Activated naive CD8-positive, alpha-beta T cell treated with anti-CD3 and anti-CD28 coated beads, Interleukin-2, amount 10 ng/mL, durations not matched to agents 7 days and 5 days (primary cell): ENCODE data around the gene DNAH14. TPM values are rescaled to one million over a fixed set of nuclear protein-coding genes. Genes with fewer than 3 reads are reported as not detected.
A peak's percentile ranks its signal among the peaks of the same experiment; 100 is the strongest.
"Not testable (repeated sequence)": the region's sequence is repeated elsewhere in the genome, so short reads cannot be mapped to it uniquely, and the experiment has no call there.

Source experiments
- ATAC-seq: fragments of 150-1000 bp; cut with Tn5 transposase; one replicate; pipeline ENCODE4 v1.10.0; 2021; ENCODE audit warnings: low read depth, moderate library complexity
- POLR2A ChIA-PET: fragments of 350-600 bp; sonication (Branson Sonifier 250); formaldehyde crosslinking; loops from one replicate; lab custom pipeline; 2021; ENCODE audit warnings: antibody characterized with exemption; lab: Charles Lee
- DNase-seq: peaks from one replicate; pipeline ENCODE4 v3.0.0; 2021
- H3K27ac Mint-ChIP-seq: one replicate; pipeline ENCODE4 v1.8.0; 2022; ENCODE audit warnings: mild to moderate bottlenecking, mixed read lengths
- H3K27me3 Mint-ChIP-seq: one replicate; pipeline ENCODE4 v1.8.0; 2022; ENCODE audit warnings: mild to moderate bottlenecking, moderate library complexity, mixed read lengths
- H3K36me3 Mint-ChIP-seq: one replicate; pipeline ENCODE4 v1.8.0; 2021; ENCODE audit warnings: mild to moderate bottlenecking, mixed read lengths
- H3K4me1 Mint-ChIP-seq: one replicate; pipeline ENCODE4 v1.8.0; 2021; ENCODE audit warnings: mixed read lengths
- H3K4me3 Mint-ChIP-seq: one replicate; pipeline ENCODE4 v1.8.0; 2022; ENCODE audit warnings: mild to moderate bottlenecking, moderate library complexity, mixed read lengths
- H3K9me3 Mint-ChIP-seq: one replicate; pipeline ENCODE4 v1.8.0; 2021; ENCODE audit warnings: mixed read lengths
- total RNA-seq, 2 experiments: library from RNA; stranded (reverse); gene quantifications; one replicate each; pipeline ENCODE4 v1.2.3, GENCODE V29; 2021

Gene DNAH14
- total RNA-seq, 2 experiments from 2014 or later: not detected

- no peak for ATAC-seq
- DNase-seq: no peak
- POLR2A ChIA-PET: no interaction called here
- peaks cover 1% of the 10 kb centered on the region for H3K36me3 Mint-ChIP-seq
- H3K9me3 Mint-ChIP-seq: peaks cover 8% of the 10 kb centered on the region
- H3K4me1 Mint-ChIP-seq: no peaks in the 10 kb centered on the region
- H3K4me3 Mint-ChIP-seq: no peak overlapping the region
- H3K27me3 Mint-ChIP-seq: peaks cover 4% of the 10 kb centered on the region
- H3K27ac Mint-ChIP-seq: no peak overlapping the region
These were observed 29.3 kb upstream of the DNAH14 start for GRCh38 chr1:224900062-224900630.

DNA sequence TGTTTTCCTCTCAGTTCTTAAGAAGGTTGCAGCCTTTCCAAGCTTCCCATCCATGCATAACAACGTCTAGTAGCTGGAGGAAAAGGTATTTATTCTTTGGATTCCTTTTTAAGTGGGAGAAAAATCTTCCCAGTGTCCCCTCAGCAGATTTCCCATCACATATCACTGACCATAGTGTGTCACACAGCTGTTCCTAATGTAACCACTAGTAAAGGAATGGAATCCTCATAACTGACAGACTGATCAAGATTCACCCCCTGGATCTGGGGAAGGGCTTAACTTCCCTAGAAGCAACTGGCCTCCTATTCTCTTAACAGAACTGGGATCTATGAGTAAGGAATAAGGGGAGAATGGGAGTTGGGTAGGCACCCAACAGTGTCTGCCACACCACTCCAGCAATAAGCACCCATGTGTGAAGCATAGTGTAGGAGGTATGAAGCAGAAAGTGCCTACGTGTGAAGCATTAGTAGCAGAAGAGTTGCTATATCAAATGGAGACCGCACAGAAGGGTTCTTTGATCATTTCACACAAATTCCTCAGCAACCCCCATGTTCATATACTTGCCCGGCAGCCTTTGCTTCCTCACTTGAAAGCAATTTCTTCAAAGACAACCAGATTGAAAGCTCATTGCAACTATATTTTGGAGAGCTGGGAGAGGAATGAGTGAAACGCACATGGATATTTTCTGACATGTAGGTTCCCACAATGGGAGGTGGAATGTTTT, 28.2 kb upstream of the DNAH14 start:
- DNase-seq (no peak), ATAC-seq (no peak)
- Mint-ChIP-seq H3K4me3 (no peak overlapping the region), H3K36me3 (peaks cover 1% of the 10 kb centered on the region), H3K27me3 (peaks cover 6% of the 10 kb centered on the region), H3K4me1 (no peaks in the 10 kb centered on the region), H3K9me3 (peaks cover 7% of the 10 kb centered on the region), H3K27ac (no peak overlapping the region)
- POLR2A ChIA-PET: no interaction called here

- no peak overlapping the region for H3K4me3 Mint-ChIP-seq
- POLR2A ChIA-PET: no interaction called here
- H3K36me3 Mint-ChIP-seq: no peaks in the 10 kb centered on the region
- H3K27me3 Mint-ChIP-seq: peaks cover 9% of the 10 kb centered on the region
- no peaks in the 10 kb centered on the region for H3K9me3 Mint-ChIP-seq
- H3K27ac Mint-ChIP-seq: no peak overlapping the region
- no peak for DNase-seq
- no peak for ATAC-seq
- H3K4me1 Mint-ChIP-seq: no peaks in the 10 kb centered on the region
These were observed 25.5 kb upstream of the DNAH14 start for GRCh38 chr1:224903955-224904354.

GRCh38 chr1:224906340-224906739, 23.1 kb upstream of the DNAH14 start:
- peaks cover 8% of the 10 kb centered on the region for H3K27me3 Mint-ChIP-seq
- no peaks in the 10 kb centered on the region for H3K4me1 Mint-ChIP-seq
- no peak overlapping the region for H3K4me3 Mint-ChIP-seq
- no peaks in the 10 kb centered on the region for H3K36me3 Mint-ChIP-seq
- POLR2A ChIA-PET: interaction anchor here (0.6 kb wide), 1 partner anchor 19 kb away, joined by 4 read pairs; no protein-coding TSS in a partner anchor
- ATAC-seq: no peak
- DNase-seq: no peak
- H3K27ac Mint-ChIP-seq: no peak overlapping the region
- H3K9me3 Mint-ChIP-seq: peaks cover 6% of the 10 kb centered on the region

GRCh38 chr1:224911217-224911616, 18.3 kb upstream of the DNAH14 start:
- no peak overlapping the region for H3K27ac Mint-ChIP-seq
- ATAC-seq: no peak
- H3K4me3 Mint-ChIP-seq: no peak overlapping the region
- peaks cover 12% of the 10 kb centered on the region for H3K9me3 Mint-ChIP-seq
- H3K27me3 Mint-ChIP-seq: peaks cover 4% of the 10 kb centered on the region
- DNase-seq: no peak
- no peaks in the 10 kb centered on the region for H3K36me3 Mint-ChIP-seq
- no peaks in the 10 kb centered on the region for H3K4me1 Mint-ChIP-seq
- POLR2A ChIA-PET: no interaction called here

GRCh38 chr1:224914292-224914900, 15.1 kb upstream of the DNAH14 start:
- H3K9me3 Mint-ChIP-seq: peaks cover 12% of the 10 kb centered on the region
- H3K27me3 Mint-ChIP-seq: peaks cover 5% of the 10 kb centered on the region

DNA sequence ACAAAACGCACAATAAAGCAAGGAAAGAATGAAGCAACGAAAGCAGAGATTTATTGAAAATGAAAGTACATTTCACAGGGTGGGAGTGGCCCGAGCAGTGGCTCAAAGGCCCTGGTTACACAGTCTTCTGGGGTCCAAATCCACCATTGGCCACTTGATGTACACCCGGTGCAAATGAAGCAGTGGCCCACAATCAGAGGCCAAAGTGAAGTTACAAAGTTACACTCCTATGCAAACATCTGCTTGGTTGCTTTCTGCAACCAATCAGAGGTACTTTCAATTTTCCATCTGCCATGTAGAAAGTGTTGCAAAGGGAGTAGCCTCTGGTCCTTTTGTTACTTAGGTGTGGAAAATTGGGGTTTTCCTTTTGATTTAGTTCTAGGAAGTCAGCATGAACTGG, 10.0 kb upstream of the DNAH14 start:
- Mint-ChIP-seq H3K4me3 (no peak overlapping the region), H3K36me3 (no peaks in the 10 kb centered on the region), H3K27ac (no peak overlapping the region), H3K27me3 (peaks cover 5% of the 10 kb centered on the region), H3K4me1 (no peaks in the 10 kb centered on the region), H3K9me3 (no peaks in the 10 kb centered on the region)
- DNase-seq (no peak), ATAC-seq (no peak)
- POLR2A ChIA-PET: no interaction called here

More at GRCh38 chr1:224914292-224914900, 15.1 kb upstream of the DNAH14 start:
- H3K4me1 Mint-ChIP-seq: no peaks in the 10 kb centered on the region
- POLR2A ChIA-PET: no interaction called here
- H3K4me3 Mint-ChIP-seq: no peak overlapping the region
- H3K36me3 Mint-ChIP-seq: no peaks in the 10 kb centered on the region
- no peak overlapping the region for H3K27ac Mint-ChIP-seq
- ATAC-seq (no peak), DNase-seq (no peak)

DNA sequence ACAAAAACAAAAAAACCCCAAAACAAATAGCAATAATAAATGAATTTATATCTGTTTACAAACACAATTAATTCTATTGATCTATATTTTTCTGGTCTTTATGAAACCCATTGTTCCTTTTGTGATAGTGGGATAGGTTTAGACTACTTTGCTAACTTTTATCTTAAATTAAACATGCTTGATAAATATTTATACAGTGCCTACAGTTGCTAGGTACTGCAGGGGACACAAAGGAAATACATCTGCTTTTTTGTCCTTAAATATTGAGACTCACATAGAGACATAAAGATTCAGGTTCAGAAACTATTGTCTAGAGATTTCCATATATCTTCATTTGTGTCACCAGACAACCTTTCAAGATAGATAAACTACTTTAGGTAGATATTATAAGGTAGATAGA, 8.5 kb upstream of the DNAH14 start:
- ATAC-seq (no peak), DNase-seq (no peak)
- peaks cover 5% of the 10 kb centered on the region for H3K27me3 Mint-ChIP-seq
- no peaks in the 10 kb centered on the region for H3K36me3 Mint-ChIP-seq
- POLR2A ChIA-PET: no interaction called here
- no peak overlapping the region for H3K27ac Mint-ChIP-seq
- H3K9me3 Mint-ChIP-seq: no peaks in the 10 kb centered on the region
- no peaks in the 10 kb centered on the region for H3K4me1 Mint-ChIP-seq
- H3K4me3 Mint-ChIP-seq: no peak overlapping the region

GRCh38 chr1:224921354-224921753, 8.1 kb upstream of the DNAH14 start:
- H3K4me3 Mint-ChIP-seq: no peak overlapping the region
- DNase-seq: no peak
- peaks cover 3% of the 10 kb centered on the region for H3K27me3 Mint-ChIP-seq
- H3K27ac Mint-ChIP-seq: no peak overlapping the region
- H3K36me3 Mint-ChIP-seq: no peaks in the 10 kb centered on the region
- POLR2A ChIA-PET: no interaction called here
- no peaks in the 10 kb centered on the region for H3K9me3 Mint-ChIP-seq
- H3K4me1 Mint-ChIP-seq: no peaks in the 10 kb centered on the region
- ATAC-seq: no peak

DNA sequence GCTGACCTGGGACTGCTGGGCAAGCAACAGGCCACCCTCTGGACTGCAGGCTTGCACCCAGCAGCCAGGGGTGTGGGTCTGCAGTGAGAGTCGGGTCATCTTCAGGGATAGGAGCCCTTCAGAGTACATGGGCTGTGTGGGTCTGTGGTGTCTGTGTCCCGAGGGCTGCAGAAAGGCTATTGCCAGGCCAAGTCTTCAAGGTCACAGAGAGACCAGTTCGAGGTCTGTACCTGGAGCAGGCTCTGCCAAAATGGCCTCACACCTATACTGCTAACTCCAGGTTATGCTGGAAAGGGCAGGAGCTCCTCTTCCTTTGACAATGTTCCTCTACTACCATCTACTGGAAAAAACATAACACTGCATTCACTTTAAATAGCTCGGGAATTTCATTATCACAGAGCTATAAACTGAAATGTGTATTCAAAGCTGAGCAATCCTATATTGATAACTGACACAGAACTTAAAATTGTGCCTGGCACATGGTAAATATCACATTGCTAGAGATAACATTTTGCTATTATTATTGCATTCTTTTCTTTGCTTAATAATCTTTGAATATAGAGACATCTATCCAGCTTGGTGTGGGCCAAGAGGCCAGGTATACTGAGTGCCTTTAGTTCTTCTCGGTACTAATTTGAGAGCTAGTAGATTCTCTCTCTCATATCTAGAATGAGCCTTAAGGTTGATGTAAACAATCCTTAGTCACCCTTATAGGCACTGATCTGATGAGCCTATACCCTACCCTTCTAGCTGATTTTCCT, 6.9 kb upstream of the DNAH14 start:
- Mint-ChIP-seq H3K36me3 (no peaks in the 10 kb centered on the region), H3K4me3 (no peak overlapping the region), H3K27me3 (no peaks in the 10 kb centered on the region), H3K27ac (no peak overlapping the region), H3K9me3 (peaks cover under 1% of the 10 kb centered on the region), H3K4me1 (no peaks in the 10 kb centered on the region)
- ATAC-seq: peak; percentile 39
- no peak for DNase-seq
- POLR2A ChIA-PET: no interaction called here

- H3K27ac Mint-ChIP-seq: no peak overlapping the region
- ATAC-seq (no peak), DNase-seq (no peak)
- POLR2A ChIA-PET: no interaction called here
- peaks cover 3% of the 10 kb centered on the region for H3K9me3 Mint-ChIP-seq
- H3K4me1 Mint-ChIP-seq: no peaks in the 10 kb centered on the region
- no peaks in the 10 kb centered on the region for H3K36me3 Mint-ChIP-seq
- no peak overlapping the region for H3K4me3 Mint-ChIP-seq
- H3K27me3 Mint-ChIP-seq: peaks cover 3% of the 10 kb centered on the region
These were observed 5.7 kb upstream of the DNAH14 start for GRCh38 chr1:224923726-224924125.

GRCh38 chr1:224927631-224928030, 1.8 kb upstream of the DNAH14 start:
- H3K36me3 Mint-ChIP-seq, DNase-seq, H3K27ac Mint-ChIP-seq, H3K4me1 Mint-ChIP-seq, ATAC-seq, H3K4me3 Mint-ChIP-seq, POLR2A ChIA-PET: not testable (repeated sequence)
- Mint-ChIP-seq H3K27me3 (peaks cover 30% of the 10 kb centered on the region), H3K9me3 (peaks cover 10% of the 10 kb centered on the region)

GRCh38 chr1:224928906-224929305, 569 bp upstream of the DNAH14 start:
- Mint-ChIP-seq H3K4me3 (no peak overlapping the region), H3K36me3 (no peaks in the 10 kb centered on the region)

More at GRCh38 chr1:224928906-224929305, 569 bp upstream of the DNAH14 start:
- peaks cover 32% of the 10 kb centered on the region for H3K27me3 Mint-ChIP-seq
- DNase-seq (no peak), ATAC-seq (no peak)
- H3K9me3 Mint-ChIP-seq: peaks cover 20% of the 10 kb centered on the region
- H3K27ac Mint-ChIP-seq: no peak overlapping the region
- H3K4me1 Mint-ChIP-seq: no peaks in the 10 kb centered on the region
- POLR2A ChIA-PET: no interaction called here
